HepG2 (cell line): ENCODE results near the gene PRDM15. TPM values are rescaled to one million over a fixed set of nuclear protein-coding genes. Genes with fewer than 3 reads are reported as not detected.

ENCODE experiments used
- ASH2L ChIP-seq: fragments of 300-600, 200-600 bp; sonication (generic); IDR thresholded peaks from 2 replicates; pipeline ENCODE4 v1.7.0; 2017; ENCODE audit warnings: low read depth, mild to moderate bottlenecking, moderate library complexity, mixed read lengths, low read length; ENCODE audit not compliant: insufficient read length
- CENPT ChIP-seq: sonication (generic); formaldehyde crosslinking; IDR thresholded peaks from 2 replicates; pipeline ENCODE4 v1.8.0; 2022; ENCODE audit warnings: low read depth, mild to moderate bottlenecking, moderate library complexity, missing genetic modification reagents
- FOSL1 ChIP-seq: sonication (generic); formaldehyde crosslinking; IDR thresholded peaks from 2 replicates; pipeline ENCODE4 v1.9.0; 2021; ENCODE audit warnings: missing genetic modification reagents, borderline replicate concordance
- GLI4 ChIP-seq: sonication (generic); formaldehyde crosslinking; IDR thresholded peaks from 2 replicates; pipeline ENCODE4 v1.5.1; 2020; ENCODE audit warnings: missing genetic modification reagents, mild to moderate bottlenecking, moderate library complexity, borderline replicate concordance
- MEF2D ChIP-seq: sonication (generic); formaldehyde crosslinking; IDR thresholded peaks from 2 replicates; pipeline ENCODE4 v1.5.1; 2020; ENCODE audit warnings: mild to moderate bottlenecking, missing genetic modification reagents
- MIER2 ChIP-seq: IDR thresholded peaks from 2 replicates; pipeline ENCODE4 v1.6.1; 2016; ENCODE audit warnings: missing biosample characterization, missing genetic modification reagents
- TCF7 ChIP-seq: sonication (generic); IDR thresholded peaks from 2 replicates; pipeline ENCODE4 v1.6.1; 2016; ENCODE audit warnings: antibody characterized with exemption, low read depth
- ZBTB1 ChIP-seq: sonication (generic); formaldehyde crosslinking; IDR thresholded peaks from 2 replicates; pipeline ENCODE4 v1.4.0; 2020; ENCODE audit warnings: missing genetic modification reagents, borderline replicate concordance
- ZKSCAN8 ChIP-seq: IDR thresholded peaks from 2 replicates; pipeline ENCODE4 v1.6.1; 2016; ENCODE audit warnings: borderline replicate concordance, missing genetic modification reagents, missing compliant biosample characterization
- ZNF230 ChIP-seq: sonication (generic); formaldehyde crosslinking; IDR thresholded peaks from 2 replicates; pipeline ENCODE4 v1.4.0; 2020; ENCODE audit warnings: mild to moderate bottlenecking, missing genetic modification reagents
- ZNF354B ChIP-seq: sonication (generic); formaldehyde crosslinking; IDR thresholded peaks from 2 replicates; pipeline ENCODE4 v1.8.0; 2022; ENCODE audit warnings: mild to moderate bottlenecking, missing genetic modification reagents
- ZNF850 ChIP-seq: sonication (generic); formaldehyde crosslinking; conservative IDR thresholded peaks from 2 replicates; pipeline ENCODE4 v1.9.0; 2021; ENCODE audit warnings: mild to moderate bottlenecking, missing genetic modification reagents
- polyA plus RNA-seq, 8 experiments: library from polyadenylated mRNA; depleted of rRNA in 3 of 8; stranded (reverse) in 7 of 8; unstranded in 1 of 8; fragments of >200 nt; fragmentation: Illumina TruSeq in 4 of 8; extraction: Trizol in 4 of 8; gene quantifications; 2 replicates each; pipeline versions ENCODE4 v1.2.1 to v1.2.3, GENCODE V29; 2011 to 2016; ENCODE audit warnings: low read depth in 4 of 8, missing spikeins in 1 of 8, mixed read lengths in 1 of 8; ENCODE audit not compliant: insufficient read depth in 1 of 8
- total RNA-seq, 5 experiments: library from RNA; depleted of rRNA; stranded (reverse); fragments of >200 nt; fragmentation: Illumina TruSeq; extraction: Trizol; gene quantifications; 2 replicates each; pipeline ENCODE4 v1.2.3, GENCODE V29; 2016; ENCODE audit warnings: low read depth in 1 of 5
- TF ChIP-seq, protein P1 (sequence below): sonication (generic); formaldehyde crosslinking; IDR thresholded peaks from 2 replicates; pipeline ENCODE4 v1.4.0; 2020; ENCODE audit warnings: missing genetic modification reagents, borderline replicate concordance
- TF ChIP-seq, protein P2 (sequence below): sonication (generic); formaldehyde crosslinking; IDR thresholded peaks from 2 replicates; pipeline ENCODE4 v1.8.0; 2023; ENCODE audit warnings: mild to moderate bottlenecking, missing genetic modification reagents
- TF ChIP-seq, protein P3 (sequence below): sonication (generic); formaldehyde crosslinking; IDR thresholded peaks from 2 replicates; pipeline ENCODE4 v1.4.0; 2020; ENCODE audit warnings: missing genetic modification reagents
- TF ChIP-seq, protein P4 (sequence below): sonication (generic); formaldehyde crosslinking; IDR thresholded peaks from 2 replicates; pipeline ENCODE4 v1.8.0; 2022; ENCODE audit warnings: missing genetic modification reagents, mild to moderate bottlenecking, inconsistent platforms, borderline replicate concordance
- TF ChIP-seq, protein P5 (sequence below): sonication (generic); formaldehyde crosslinking; IDR thresholded peaks from 2 replicates; pipeline ENCODE4 v1.4.0; 2020; ENCODE audit warnings: mild to moderate bottlenecking, missing genetic modification reagents
- TF ChIP-seq, protein P6 (sequence below): sonication (generic); formaldehyde crosslinking; IDR thresholded peaks from 2 replicates; pipeline ENCODE4 v1.5.1; 2020; ENCODE audit warnings: mild to moderate bottlenecking, missing genetic modification reagents, moderate library complexity

PRDM15 gene
- total and polyA plus RNA-seq, 2 of the 13 experiments (the other 11 are each of a cell fraction or from before 2014, with no cell fraction given): 4.0 to 6.9 TPM

DNA sequence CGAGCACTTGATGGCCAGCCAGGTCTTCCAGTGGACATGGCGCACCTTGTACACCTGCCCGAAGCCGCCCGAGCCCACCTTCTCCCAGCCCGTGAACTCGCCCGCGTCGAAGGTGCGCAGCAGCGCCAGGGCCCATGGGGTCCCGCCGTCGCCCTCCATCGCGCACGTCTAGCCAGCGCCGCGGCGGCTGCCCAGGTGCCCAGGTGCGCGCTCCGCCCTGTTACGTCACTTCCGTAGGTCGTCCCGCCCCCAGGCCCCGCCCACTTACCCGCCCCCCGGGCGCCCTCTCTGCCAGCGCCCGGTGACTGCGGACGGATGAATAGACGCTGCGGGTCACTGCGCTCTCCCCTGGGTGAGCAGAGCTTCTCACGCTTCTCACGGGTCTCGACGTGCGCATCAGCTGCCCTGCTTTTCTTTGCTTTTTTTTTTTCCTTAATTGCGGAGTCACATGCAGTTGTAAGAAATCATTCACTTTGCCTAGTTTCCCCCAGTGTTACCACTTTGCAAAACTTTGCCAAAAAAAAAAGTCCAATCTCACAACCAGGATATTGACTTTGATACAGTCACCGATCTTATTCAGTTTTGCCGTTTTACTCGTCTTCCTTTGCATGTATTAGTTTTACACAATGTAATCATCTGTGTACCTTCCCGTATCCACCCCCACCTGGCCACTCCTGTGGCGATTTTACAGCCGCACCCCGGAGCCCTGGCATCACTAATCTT, 112.1 kb downstream of the PRDM15 start, which contains the start of gene RIPK4 (continued):
- TF ChIP-seq, protein P1, sequence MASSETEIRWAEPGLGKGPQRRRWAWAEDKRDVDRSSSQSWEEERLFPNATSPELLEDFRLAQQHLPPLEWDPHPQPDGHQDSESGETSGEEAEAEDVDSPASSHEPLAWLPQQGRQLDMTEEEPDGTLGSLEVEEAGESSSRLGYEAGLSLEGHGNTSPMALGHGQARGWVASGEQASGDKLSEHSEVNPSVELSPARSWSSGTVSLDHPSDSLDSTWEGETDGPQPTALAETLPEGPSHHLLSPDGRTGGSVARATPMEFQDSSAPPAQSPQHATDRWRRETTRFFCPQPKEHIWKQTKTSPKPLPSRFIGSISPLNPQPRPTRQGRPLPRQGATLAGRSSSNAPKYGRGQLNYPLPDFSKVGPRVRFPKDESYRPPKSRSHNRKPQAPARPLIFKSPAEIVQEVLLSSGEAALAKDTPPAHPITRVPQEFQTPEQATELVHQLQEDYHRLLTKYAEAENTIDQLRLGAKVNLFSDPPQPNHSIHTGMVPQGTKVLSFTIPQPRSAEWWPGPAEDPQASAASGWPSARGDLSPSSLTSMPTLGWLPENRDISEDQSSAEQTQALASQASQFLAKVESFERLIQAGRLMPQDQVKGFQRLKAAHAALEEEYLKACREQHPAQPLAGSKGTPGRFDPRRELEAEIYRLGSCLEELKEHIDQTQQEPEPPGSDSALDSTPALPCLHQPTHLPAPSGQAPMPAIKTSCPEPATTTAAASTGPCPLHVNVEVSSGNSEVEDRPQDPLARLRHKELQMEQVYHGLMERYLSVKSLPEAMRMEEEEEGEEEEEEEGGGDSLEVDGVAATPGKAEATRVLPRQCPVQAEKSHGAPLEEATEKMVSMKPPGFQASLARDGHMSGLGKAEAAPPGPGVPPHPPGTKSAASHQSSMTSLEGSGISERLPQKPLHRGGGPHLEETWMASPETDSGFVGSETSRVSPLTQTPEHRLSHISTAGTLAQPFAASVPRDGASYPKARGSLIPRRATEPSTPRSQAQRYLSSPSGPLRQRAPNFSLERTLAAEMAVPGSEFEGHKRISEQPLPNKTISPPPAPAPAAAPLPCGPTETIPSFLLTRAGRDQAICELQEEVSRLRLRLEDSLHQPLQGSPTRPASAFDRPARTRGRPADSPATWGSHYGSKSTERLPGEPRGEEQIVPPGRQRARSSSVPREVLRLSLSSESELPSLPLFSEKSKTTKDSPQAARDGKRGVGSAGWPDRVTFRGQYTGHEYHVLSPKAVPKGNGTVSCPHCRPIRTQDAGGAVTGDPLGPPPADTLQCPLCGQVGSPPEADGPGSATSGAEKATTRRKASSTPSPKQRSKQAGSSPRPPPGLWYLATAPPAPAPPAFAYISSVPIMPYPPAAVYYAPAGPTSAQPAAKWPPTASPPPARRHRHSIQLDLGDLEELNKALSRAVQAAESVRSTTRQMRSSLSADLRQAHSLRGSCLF (CRISPR knock-in tag): no peak
- TF ChIP-seq, protein P2, sequence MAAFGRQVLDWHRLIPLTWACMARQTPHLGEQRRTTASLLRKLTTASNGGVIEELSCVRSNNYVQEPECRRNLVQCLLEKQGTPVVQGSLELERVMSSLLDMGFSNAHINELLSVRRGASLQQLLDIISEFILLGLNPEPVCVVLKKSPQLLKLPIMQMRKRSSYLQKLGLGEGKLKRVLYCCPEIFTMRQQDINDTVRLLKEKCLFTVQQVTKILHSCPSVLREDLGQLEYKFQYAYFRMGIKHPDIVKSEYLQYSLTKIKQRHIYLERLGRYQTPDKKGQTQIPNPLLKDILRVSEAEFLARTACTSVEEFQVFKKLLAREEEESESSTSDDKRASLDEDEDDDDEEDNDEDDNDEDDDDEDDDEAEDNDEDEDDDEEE: no peak
- no peak for TF ChIP-seq ZNF354B (CRISPR knock-in tag)
- no peak for TF ChIP-seq ZBTB1 (CRISPR knock-in tag)
- TF ChIP-seq, protein P3, sequence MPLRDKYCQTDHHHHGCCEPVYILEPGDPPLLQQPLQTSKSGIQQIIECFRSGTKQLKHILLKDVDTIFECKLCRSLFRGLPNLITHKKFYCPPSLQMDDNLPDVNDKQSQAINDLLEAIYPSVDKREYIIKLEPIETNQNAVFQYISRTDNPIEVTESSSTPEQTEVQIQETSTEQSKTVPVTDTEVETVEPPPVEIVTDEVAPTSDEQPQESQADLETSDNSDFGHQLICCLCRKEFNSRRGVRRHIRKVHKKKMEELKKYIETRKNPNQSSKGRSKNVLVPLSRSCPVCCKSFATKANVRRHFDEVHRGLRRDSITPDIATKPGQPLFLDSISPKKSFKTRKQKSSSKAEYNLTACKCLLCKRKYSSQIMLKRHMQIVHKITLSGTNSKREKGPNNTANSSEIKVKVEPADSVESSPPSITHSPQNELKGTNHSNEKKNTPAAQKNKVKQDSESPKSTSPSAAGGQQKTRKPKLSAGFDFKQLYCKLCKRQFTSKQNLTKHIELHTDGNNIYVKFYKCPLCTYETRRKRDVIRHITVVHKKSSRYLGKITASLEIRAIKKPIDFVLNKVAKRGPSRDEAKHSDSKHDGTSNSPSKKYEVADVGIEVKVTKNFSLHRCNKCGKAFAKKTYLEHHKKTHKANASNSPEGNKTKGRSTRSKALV: no peak; the same call in 1 of the 2 replicates
- TF ChIP-seq, protein P4, sequence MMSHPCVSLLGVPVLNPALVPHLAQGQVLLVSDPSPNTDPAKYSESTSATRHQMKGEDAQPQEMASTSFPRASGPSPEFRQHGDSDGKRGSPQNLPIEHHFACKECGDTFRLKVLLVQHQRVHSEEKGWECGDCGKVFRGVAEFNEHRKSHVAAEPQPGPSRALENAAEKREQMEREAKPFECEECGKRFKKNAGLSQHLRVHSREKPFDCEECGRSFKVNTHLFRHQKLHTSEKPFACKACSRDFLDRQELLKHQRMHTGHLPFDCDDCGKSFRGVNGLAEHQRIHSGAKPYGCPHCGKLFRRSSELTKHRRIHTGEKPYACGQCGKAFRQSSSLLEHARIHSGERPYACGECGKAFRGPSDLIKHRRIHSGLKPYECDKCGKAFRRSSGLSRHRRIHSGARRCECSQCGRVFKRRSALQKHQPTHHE (CRISPR knock-in tag): no peak
- no peak for TF ChIP-seq ZNF230 (CRISPR knock-in tag)
- no peak for TF ChIP-seq TCF7
- no peak for TF ChIP-seq ASH2L
- no peak for TF ChIP-seq ZNF850 (CRISPR knock-in tag)
- no peak for TF ChIP-seq ZKSCAN8 (CRISPR knock-in tag)
- no peak for TF ChIP-seq FOSL1 (CRISPR knock-in tag)
- TF ChIP-seq MEF2D (CRISPR knock-in tag): no peak
- no peak for TF ChIP-seq MIER2 (CRISPR knock-in tag)
- no peak for TF ChIP-seq CENPT (CRISPR knock-in tag)
- TF ChIP-seq GLI4 (CRISPR knock-in tag): no peak
- TF ChIP-seq, protein P5, sequence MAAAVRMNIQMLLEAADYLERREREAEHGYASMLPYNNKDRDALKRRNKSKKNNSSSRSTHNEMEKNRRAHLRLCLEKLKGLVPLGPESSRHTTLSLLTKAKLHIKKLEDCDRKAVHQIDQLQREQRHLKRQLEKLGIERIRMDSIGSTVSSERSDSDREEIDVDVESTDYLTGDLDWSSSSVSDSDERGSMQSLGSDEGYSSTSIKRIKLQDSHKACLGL: 0 out of 2 replicates have a peak, but pooled peaks have one; percentile 33
- TF ChIP-seq, protein P6, sequence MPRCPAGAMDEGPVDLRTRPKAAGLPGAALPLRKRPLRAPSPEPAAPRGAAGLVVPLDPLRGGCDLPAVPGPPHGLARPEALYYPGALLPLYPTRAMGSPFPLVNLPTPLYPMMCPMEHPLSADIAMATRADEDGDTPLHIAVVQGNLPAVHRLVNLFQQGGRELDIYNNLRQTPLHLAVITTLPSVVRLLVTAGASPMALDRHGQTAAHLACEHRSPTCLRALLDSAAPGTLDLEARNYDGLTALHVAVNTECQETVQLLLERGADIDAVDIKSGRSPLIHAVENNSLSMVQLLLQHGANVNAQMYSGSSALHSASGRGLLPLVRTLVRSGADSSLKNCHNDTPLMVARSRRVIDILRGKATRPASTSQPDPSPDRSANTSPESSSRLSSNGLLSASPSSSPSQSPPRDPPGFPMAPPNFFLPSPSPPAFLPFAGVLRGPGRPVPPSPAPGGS (CRISPR knock-in tag): no peak
